HG03060 (cell line): ENCODE measurements around the gene CKB.
A peak's percentile ranks its signal among the peaks of the same experiment; 100 is the strongest.
"Not testable (repeated sequence)": the region's sequence is repeated elsewhere in the genome, so short reads cannot be mapped to it uniquely, and the experiment has no call there.

Source experiments
- ATAC-seq: cut with Tn5 transposase; IDR thresholded peaks from one replicate; pipeline ENCODE4 v1.9.1; 2021; ENCODE audit warnings: low read depth, moderate number of reproducible peaks; ENCODE audit not compliant: unreplicated experiment

The CKB gene

DNA sequence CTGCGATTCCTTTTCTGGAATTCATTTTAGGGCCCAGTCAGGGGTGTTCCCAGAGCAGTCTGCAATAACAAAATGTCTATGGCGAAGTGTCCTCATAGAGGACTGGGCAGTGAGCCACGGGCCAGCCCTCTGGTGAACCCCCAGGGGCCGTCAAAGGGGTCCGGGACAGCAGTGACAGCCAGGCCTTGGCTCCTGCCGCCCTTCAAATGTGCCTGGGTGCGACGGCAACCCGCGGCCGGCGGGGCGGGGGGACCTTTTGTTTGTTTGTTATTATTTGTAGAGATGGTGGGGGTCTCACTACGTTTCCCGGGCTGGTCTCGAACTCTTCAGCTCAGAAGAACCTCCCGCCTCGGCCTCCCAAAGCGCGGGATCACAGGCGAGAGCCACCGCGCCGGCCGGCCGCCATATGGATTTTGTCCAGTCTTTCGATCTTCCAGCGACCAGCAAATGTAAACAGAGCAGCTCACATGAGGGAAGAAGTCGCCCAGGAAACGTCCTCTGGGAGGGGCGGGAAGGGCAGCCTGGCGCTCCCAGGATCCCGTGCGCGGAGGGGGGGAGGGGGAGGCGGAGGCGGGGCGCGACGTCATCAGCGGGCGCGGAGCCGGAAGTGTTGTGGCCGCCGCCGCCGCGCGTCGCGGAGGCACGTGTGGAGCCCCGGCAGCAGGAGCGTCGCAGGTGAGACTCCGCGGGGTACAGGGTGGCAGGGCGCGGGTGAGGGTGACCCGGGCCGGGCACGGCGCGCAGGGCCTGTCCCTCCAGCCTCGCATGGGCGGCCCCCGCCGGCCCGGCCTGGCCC, 6.2 kb upstream of the CKB start, which contains the start of gene TRMT61A:
Gene TRMT61A, plus strand, starts transcription at position 610 of the 796 bp plus-strand sequence. CDS start 783 bp downstream, outside the sequence.
- ATAC-seq: no peak

DNA sequence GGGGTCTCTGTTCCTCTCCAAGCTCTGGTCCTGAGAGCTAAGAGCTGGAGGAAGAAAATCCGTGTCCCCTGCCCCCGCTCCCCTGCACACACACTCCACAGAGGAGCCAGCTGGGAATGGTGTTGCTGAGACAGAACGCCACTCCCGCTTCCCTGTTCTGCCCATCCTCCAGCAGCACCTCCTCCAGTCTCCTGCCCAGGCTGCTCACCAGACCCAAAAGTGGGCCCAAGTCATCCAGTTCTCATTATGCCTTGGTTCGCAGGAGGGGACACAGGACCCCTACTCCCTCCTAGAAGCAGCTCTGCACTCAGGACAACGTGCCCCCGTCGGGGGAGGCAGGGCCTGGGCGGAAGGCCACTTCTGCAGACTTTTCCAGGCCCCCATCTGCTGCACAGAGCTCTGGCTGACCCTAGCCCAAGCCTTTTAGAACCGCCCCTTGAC, 5.5 kb upstream of the CKB start:
- ATAC-seq: no peak

- ATAC-seq: peak; percentile 58
These were observed 4.9 kb upstream of the CKB start for GRCh38 chr14:103527408-103528145.

DNA sequence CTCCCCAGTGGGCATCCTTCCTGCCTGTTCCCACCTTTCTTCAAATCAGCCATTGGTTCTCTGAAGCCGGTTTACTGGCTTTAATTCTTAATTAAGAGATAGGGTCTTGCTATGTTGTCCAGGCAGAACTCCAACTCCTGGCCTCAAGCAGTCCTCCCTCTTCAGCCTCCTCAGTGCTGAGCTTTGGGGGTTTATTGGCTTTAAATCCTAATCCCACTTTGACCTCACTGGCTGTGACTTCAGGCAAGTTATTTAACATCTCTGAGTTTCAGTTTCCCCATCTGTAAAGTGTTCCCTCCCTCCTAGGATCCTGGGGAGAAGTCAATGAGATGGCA, 4.3 kb upstream of the CKB start:
- no peak for ATAC-seq

GRCh38 chr14:103526247-103526913, 3.8 kb upstream of the CKB start:
- ATAC-seq: no peak

DNA sequence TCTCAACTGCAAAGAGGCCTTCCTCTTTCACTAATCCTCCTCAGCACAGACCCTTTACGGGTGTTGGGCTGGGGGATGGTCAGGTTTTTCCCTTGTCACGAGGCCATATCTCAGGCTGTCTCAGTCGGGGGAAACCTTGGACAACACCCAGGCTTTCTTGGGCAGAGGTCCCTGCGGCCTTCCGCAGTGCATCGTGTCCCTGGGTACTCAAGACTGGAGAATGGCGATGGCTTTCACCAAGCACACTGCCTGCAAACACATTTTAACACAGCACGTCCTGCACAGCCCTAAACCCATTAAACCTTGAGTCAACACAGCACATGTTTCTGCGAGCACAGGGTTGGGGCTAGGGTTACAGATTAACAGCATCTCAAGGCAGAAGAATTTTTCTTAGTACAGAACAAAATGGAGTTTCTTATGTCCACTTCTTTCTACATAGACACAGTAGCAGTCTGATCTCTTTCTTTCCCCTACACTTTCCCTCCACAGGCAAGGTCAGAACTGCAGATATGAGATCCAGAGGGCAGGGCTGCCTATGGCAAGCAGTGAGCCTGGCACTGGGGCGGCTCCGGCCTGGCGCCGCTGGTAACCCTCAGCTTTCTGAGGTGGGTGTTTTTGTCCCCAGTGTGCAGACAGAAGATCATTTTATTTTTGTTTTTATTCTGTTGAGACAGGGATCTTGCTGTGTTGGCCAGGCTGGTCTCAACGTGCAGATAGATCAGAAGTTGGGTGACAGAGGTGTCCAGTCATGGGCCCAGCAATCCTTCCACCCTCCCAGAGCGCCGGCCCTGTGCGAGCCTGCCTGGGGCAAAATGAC, 3.0 kb upstream of the CKB start:
- ATAC-seq: not testable (repeated sequence)

- ATAC-seq: no peak
These were observed 1.6 kb upstream of the CKB start for GRCh38 chr14:103524002-103524935.

GRCh38 chr14:103523575-103523954, 935 bp upstream of the CKB start:
- ATAC-seq: no peak

- ATAC-seq: no peak
These were observed 573 bp downstream of the CKB start for GRCh38 chr14:103521951-103522563.

- ATAC-seq: no peak
These were observed 1.1 kb downstream of the CKB start for GRCh38 chr14:103521438-103521950.

DNA sequence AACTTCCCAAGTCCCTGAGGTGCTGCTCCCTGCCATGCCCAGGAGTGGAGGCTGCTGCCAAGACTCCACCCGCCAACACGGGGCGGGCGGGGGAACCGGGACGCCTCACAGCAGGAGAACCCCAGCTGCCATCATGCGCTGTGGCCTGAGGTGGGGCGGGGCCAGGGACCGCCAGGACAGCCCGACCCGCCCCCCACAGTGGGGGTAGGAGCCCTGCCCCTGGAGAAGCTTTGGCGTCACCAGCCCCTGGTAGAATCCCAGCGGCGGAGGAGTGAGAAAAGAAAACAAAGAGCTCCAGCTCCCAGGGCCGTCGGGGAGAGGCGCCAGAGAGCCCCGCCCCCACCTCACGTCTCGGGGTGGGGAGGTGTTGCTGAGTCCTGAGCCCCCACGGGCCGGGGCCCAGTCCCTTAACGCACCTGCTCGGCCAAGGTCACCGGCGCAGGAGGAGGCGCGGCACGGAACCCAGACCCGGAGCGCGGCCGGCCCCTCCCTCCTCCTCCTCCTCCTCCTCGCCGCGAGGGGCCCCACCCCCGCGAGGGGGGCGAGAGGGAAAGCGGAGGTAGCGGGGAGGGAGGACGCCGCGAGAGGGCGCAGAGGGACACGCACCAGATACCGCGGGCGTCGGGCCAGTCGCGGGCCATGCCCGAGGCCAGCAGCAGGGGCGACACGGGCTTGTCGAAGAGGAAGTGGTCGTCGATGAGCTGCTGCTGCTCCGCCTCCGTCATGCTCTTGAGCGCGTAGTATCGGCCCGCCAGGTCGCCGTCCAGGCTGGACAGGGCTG, 1.8 kb downstream of the CKB start:
- ATAC-seq: no peak

GRCh38 chr14:103520269-103520656, 2.4 kb downstream of the CKB start:
- no peak for ATAC-seq

- ATAC-seq: no peak
These were observed 2.8 kb downstream of the CKB start for GRCh38 chr14:103519837-103520212.

GRCh38 chr14:103519043-103519836, 3.4 kb downstream of the CKB start:
- no peak for ATAC-seq

DNA sequence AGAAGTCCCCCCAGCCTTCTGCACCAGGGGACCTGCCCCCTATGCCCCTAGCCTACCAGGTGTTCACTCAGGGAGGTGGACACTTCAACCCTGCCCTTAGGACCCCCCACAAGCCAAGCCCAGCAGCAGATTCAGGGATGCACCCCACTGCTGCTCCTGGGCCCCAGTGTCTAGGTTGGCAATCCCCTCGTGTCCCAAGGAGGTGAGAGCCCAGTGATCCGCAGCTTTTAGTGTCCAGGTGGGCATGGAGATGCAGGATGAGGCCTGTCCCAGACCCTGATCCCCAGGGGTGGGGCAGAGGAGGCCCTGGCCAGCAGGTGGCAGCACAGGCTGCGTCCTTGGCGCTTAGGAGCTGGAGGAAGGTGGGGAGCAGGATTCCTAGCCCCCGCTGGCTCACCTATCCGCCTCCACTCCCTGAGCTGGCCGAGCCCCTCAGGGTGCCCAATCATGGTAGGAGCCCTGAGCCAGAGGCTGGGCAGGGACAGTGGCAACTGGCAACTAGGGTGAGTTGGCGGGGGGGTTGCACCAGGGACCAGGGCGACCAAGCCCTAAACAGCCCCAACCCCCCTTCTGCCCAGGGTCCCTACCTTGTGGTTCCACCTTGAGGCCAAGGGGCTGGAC, 4.1 kb downstream of the CKB start:
- no peak for ATAC-seq

GRCh38 chr14:103517721-103518421, 4.8 kb downstream of the CKB start:
- ATAC-seq: no peak
